Measurements from ENCODE around the gene TRIM54.
A peak's percentile ranks its signal among the peaks of the same experiment; 100 is the strongest.
"Not testable (repeated sequence)": the region's sequence is repeated elsewhere in the genome, so short reads cannot be mapped to it uniquely, and the experiment has no call there.

Gene TRIM54

GRCh38 chr2:27315122-27315521 lies 32.9 kb downstream of the TRIM54 start:
- DNase-seq: no peak

GRCh38 chr2:27316655-27317412 lies 34.6 kb downstream of the TRIM54 start:
- DNase-seq: no peak

GRCh38 chr2:27319839-27320238 lies 37.6 kb downstream of the TRIM54 start:
- DNase-seq: not testable (repeated sequence)

DNA sequence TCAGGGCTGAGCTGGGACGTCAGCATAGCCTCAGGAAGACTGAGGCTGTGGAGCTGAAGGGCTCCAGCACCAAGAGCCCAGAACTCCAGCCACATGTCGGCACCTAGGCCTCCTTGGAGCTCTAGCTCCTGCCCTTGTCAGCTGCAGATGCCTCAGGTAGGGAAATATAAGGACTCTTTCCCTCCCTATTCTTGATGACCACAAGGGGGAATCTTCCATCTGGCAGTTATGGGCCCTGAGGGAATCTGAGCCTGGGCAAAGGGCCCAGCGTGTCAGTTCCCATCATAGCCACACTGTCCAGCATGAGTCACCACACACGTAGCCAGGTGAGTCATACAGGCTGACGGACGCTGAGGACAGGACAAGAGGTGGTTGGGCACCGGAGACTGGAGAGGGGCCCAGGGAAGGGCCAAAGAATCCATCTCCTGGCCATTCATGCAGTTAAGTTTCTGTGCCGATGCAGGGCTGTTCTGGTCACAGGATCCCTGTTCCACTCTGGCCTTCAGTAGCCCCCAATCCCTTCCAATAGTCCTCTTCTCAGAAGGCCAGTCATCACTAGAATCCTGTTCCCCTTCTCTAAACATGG lies 38.8 kb downstream of the TRIM54 start:
- no peak for DNase-seq

GRCh38 chr2:27322301-27322765 lies 40.1 kb downstream of the TRIM54 start:
- DNase-seq: no peak

GRCh38 chr2:27322766-27323595 lies 40.8 kb downstream of the TRIM54 start, which contains the start of gene MPV17:
MPV17 (minus strand) TSS chr2:27323097; CDS start chr2:27322517, 580 bp downstream.
- peak; percentile 73 for DNase-seq

- DNase-seq: no peak
Observed at GRCh38 chr2:27323596-27324285, 41.5 kb downstream of the TRIM54 start.

- DNase-seq: no peak
Observed at GRCh38 chr2:27324720-27325119, 42.5 kb downstream of the TRIM54 start.

DNA sequence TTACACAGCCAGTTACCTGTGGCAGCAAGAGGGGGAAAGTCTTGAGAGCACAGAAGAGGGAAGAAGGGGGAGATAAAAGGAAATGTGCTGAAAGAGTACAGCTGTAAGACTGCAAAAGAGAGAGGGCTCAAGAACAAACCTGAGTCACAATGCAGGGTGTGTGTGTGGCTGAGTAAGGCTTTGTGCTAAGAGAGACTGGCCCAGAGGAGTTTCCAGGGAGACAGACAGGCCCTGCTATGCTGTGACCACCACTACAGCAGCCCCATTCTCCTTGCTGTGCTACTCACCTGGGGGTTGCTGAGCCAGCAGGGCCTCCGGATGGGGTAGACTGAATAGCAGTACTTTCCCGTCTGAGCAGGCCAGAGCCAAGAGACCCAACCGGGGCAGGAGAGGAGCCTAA lies 53.1 kb downstream of the TRIM54 start:
- no peak for DNase-seq

DNA sequence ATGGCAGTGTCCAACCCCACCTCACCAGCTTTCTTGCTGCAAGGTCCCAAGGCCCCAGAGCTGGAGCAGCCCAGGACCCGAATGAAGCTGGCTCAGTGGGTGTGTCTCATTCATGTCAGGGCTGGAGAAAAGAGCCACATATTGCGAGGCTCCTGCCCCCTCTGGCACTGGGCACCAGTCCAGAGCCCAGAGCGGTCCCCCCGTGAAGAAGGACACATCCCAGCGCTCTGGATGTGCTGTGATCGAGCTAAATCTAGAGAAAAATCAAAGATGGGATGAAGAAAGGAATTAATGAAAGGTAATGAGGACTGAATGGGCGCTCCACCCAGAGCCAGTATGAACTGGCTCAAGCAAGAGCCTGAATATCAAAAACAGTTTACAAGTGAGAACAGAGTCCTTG lies 53.9 kb downstream of the TRIM54 start:
- no peak for DNase-seq

- DNase-seq: no peak
Observed at GRCh38 chr2:27347641-27348040, 65.4 kb downstream of the TRIM54 start.

- no peak for DNase-seq
Observed at GRCh38 chr2:27350106-27350693, 68.0 kb downstream of the TRIM54 start.

DNA sequence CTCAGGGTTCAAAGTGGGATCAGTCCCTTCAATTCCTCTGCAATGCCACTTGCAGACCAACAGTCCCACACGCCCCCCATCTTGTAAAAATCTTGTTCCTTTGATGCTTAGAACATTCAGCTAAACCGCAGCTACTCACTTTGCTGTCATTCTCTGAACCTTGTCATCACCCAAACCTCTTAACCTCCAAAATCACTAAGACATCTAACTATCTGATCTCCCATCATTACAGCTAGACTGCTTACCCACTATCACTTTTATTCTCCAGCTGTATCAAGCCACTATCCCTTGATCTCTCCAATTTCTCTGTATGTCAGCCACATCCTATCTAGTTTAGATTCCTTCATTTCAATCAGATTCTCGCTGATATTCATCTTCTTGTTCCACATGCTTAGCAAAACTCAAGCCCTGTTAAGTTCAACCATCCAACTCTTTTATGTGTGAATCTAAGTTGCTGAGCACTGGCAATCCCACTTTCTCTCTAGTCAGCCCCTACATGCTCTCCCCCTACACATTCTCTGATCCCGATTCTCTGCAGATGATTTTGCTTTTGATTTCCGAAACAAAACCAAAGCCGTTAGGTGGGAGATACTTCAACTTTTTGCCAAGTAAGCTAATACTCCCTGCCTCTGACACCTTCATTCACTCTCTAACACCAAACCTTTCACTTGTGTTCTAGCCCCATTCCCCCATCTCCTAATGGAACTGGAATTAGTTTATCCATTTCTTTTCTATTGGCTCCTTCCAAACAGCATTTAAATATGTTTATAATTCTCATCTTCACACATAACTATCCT lies 69.8 kb downstream of the TRIM54 start:
- DNase-seq: no peak

DNA sequence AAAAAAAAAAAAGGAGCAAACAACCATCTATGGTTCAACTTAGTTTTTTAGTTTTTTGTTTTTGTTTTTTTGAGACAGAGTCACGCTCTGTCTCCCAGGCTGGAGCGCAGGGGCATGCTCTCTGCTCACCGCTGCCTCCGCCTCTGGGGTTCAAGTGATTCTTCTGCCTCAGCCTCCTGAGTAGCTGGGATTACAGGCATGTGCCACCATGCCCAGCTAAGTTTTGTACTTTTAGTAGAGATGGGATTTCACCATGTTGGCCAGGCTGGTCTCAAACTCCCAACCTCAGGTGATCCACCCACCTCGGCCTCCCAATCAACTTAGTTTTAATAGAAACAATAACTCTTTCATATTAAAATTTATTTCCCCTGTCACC lies 71.1 kb downstream of the TRIM54 start:
- not testable (repeated sequence) for DNase-seq

DNA sequence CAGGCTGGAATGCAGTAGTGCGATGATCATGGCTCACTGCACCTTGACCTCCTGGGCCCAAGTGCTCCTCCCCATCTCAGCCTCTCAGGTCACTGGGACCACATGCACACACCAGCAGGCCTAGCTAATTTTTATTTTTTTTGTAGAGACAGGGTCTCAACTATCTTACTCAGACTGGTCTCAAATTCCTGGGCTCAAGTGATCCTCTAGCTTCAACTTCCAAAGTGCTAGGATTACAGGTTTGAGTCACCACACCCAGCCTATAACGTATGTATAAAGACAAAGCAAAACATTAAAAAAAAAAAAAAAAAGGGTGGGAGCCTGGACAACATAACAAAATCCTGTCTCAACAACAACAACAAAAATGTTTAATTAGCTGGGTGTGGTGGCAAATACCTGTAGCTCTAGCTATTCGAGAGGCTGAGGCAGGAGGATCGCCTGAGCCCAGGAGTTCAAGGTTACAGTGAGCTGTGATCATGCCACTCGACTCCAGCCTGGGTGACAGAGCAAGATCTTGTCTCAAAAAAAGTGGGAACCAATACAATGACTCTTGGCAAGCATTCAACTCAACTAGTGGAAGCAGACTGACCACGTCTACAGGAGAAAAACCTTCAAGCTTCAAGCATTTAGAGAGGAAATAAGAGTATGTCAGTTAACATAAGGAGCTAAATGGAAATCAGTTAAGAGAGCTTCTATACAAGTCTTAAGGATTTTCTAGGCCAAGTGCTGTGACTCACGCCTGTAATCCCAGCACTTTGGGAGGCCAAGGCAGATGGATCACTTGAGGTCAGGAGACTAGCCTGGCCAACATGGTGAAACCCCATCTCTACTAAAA lies 71.8 kb downstream of the TRIM54 start:
- DNase-seq: no peak

GRCh38 chr2:27354597-27354927 lies 72.3 kb downstream of the TRIM54 start:
- no peak for DNase-seq

DNA sequence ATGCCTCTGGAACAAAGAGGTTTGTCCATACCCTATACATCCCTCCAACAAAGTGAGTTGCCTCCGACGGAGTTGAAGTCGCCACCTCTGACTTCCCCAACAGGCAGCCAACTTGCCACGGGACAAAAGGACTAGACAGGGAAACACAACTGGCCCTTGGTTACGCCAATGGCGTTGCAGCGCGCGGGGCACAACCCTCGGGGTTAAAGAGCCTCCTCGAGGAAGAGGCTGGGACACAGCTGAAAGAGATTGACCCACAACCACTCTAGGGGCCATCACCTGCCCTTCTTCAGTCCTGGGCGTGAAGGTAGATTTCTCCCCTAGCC lies 73.8 kb downstream of the TRIM54 start:
- peak; percentile 44 for DNase-seq

- DNase-seq: peak; percentile 90
Observed at GRCh38 chr2:27356382-27357181, 74.4 kb downstream of the TRIM54 start, which contains the start of gene GTF3C2. GTF3C2 (minus strand) TSS chr2:27356764; CDS start chr2:27343554, 13,210 bp downstream.
